GM12872 (cell line): ENCODE data around the gene ZNF516.

Source experiments
- CTCF ChIP-seq: IDR thresholded peaks from 3 replicates; pipeline ENCODE4 v1.5.1; 2011; ENCODE audit warnings: low read depth, mild to moderate bottlenecking, low read length, moderate library complexity; ENCODE audit not compliant: insufficient read depth

Gene ZNF516

GRCh38 chr18:76463872-76464271, 31.2 kb downstream of the ZNF516 start:
- no peak for TF ChIP-seq CTCF

GRCh38 chr18:76463358-76463757, 31.7 kb downstream of the ZNF516 start:
- TF ChIP-seq CTCF, result no peak

DNA sequence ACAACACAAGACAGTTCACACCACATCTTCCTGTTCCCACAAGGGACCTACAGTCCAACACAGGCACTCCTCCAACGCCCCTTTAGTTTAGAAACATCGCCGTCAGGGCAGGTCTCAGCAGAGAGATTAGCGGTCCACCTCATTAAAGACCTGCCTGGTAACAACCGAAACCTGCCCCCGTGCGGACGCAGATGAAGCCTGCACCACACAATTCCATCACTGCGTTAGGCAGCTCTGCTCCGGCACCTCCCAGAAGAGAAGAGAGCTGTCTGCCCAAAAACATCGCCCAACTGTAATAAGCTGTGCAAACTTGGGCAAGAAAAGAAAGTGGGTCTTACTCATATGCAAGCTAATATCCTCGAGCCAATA, 32.7 kb downstream of the ZNF516 start:
- no peak for TF ChIP-seq CTCF

DNA sequence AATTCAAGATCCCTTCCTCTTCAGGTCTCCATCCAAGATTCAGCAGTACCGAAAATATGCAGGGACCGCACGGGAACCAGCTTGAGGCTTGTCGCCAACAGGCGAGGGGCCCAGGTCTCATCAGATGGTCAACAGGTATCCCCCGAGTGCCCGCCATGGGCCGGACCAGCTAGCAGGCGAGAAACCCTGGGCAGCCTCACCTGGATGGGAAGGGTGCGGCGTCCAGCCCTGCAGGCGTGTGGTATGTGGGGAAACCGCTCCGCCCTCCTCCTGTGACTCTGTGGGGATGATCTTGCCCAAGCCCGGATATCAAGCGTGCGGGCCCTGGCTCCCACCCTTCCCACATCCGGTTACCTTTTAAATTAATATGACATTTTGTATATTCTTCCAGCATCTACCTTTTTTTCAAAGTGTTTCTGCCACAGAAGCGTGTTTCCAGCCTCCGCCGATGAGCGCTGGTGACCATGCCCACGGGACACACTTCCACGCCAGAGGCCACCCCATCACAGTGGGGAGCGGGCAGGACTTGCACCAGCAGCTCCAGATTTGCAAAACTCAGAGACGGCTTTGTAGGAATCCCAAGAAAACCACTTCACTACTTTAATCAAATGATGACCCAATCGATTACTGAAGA, 33.2 kb downstream of the ZNF516 start:
- no peak for TF ChIP-seq CTCF

DNA sequence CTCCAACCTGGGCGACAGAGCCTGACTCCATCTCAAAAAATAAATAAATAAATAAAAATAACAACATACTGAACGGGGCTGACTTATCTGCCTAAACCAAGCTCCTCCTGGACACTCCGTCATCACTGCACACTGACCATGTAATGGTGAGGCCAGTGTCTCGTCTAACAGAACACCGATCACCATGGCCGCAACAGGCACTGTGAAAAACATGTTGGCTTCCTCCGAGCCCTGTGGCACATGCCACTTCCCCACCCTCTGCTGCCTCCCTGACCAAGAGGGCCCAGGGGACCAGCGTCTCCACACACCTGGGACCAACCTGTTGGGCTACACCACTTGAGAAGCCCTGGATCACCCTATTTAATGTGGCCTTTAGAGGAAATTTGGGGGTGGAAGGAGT, 33.9 kb downstream of the ZNF516 start:
- no peak for TF ChIP-seq CTCF

DNA sequence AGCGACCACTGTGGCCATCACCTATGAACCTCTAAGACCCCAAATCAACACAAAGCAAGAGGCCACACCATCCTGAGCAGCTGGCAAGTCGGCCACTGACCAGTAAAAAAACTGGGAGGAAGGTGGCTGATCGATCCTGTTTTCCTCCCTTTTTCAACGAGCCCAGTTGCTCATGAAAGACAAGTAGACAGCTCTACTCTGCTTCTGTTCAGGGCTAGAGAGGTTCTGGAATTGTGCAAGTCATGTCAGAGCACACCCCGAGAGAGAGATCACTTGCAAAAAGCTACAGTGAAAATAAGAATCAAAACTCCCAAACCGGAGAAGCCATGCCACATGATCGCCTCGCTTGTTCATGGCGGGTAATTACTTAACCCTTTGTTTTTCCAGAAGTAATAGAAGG, 34.6 kb downstream of the ZNF516 start:
- TF ChIP-seq CTCF, result no peak

- no peak for TF ChIP-seq CTCF
These were observed 35.2 kb downstream of the ZNF516 start for GRCh38 chr18:76459687-76460350.
